IMR-90 (cell line): ENCODE results near the gene RNF133. TPM values are rescaled to one million over a fixed set of nuclear protein-coding genes. Genes with fewer than 3 reads are reported as not detected.

Experiments used
- ATAC-seq: fragments of 200-7000 bp; cut with Tn5 transposase; 2 replicates; pipeline ENCODE4 v1.9.1; 2020; ENCODE audit warnings: low read depth, mild to moderate bottlenecking, moderate library complexity
- BruUV-seq: library from RNA; stranded (reverse); fragments of 400-500 nt; replicated peaks from 2 replicates; lab custom pipeline; 2021; lab: Mats Ljungman, UMichigan
- CTCF ChIA-PET: fragments of 300-600 bp; formaldehyde crosslinking; extraction: SDS; loops from one replicate; lab custom pipeline; 2021; ENCODE audit warnings: antibody characterized with exemption; lab: Yijun Ruan, JAX
- POLR2A ChIA-PET: fragments of 300-600 bp; sonication (Branson Sonifier 250); formaldehyde crosslinking; loops from one replicate; lab custom pipeline; 2022; ENCODE audit warnings: antibody characterized with exemption; ENCODE audit not compliant: unreplicated experiment; lab: Charles Lee
- DNase-seq: peaks from one replicate; pipeline ENCODE4 v3.0.0; 2013
- H2AFZ ChIP-seq: replicated peaks from 2 replicates; pipeline ENCODE3; 2013; ENCODE audit warnings: low read length, mild to moderate bottlenecking; ENCODE audit not compliant: poor library complexity
- H2AK5ac ChIP-seq: 2 replicates; pipeline ENCODE4 v1.6.1; 2013; ENCODE audit warnings: low read depth, low read length, inconsistent platforms
- H2AK9ac ChIP-seq: replicated peaks from 2 replicates; pipeline ENCODE3; 2013; ENCODE audit warnings: mild to moderate bottlenecking, low read depth, low read length, moderate library complexity; ENCODE audit not compliant: poor library complexity
- H2BK120ac ChIP-seq: 2 replicates; pipeline ENCODE4 v1.6.1; 2013; ENCODE audit warnings: low read depth, low read length, inconsistent platforms
- H2BK15ac ChIP-seq: 3 replicates; pipeline ENCODE4 v1.6.1; 2013; ENCODE audit warnings: low read depth, low read length, inconsistent platforms
- H2BK20ac ChIP-seq: 2 replicates; pipeline ENCODE4 v1.6.1; 2013; ENCODE audit warnings: low read depth, mild to moderate bottlenecking, inconsistent platforms, low read length, moderate library complexity
- H2BK5ac ChIP-seq: 2 replicates; pipeline ENCODE4 v1.6.1; 2013; ENCODE audit warnings: mild to moderate bottlenecking, low read depth, low read length, inconsistent platforms; ENCODE audit not compliant: poor library complexity, severe bottlenecking
- H3K14ac ChIP-seq: replicated peaks from 2 replicates; pipeline ENCODE4 v1.6.1; 2013; ENCODE audit warnings: low read depth, low read length, inconsistent platforms
- H3K18ac ChIP-seq: 2 replicates; pipeline ENCODE4 v1.6.1; 2013; ENCODE audit warnings: low read depth, low read length, control low read depth
- H3K23ac ChIP-seq: 2 replicates; pipeline ENCODE4 v1.6.1; 2013; ENCODE audit warnings: low read depth, low read length, inconsistent platforms
- H3K27ac ChIP-seq: 2 replicates; pipeline ENCODE4 v1.5.1; 2013; ENCODE audit warnings: mild to moderate bottlenecking, control low read depth, low read length; ENCODE audit not compliant: insufficient read depth
- H3K27me3 ChIP-seq: 2 replicates; pipeline ENCODE4 v1.6.1; 2013; ENCODE audit warnings: low read length; ENCODE audit not compliant: control insufficient read depth, insufficient read depth
- H3K36me3 ChIP-seq: 2 replicates; pipeline ENCODE4 v1.6.1; 2013; ENCODE audit warnings: low read length, mixed read lengths; ENCODE audit not compliant: control insufficient read depth, insufficient read depth
- H3K4ac ChIP-seq: 2 replicates; pipeline ENCODE4 v1.6.1; 2013; ENCODE audit warnings: low read depth, low read length, inconsistent platforms
- H3K4me1 ChIP-seq: 2 replicates; pipeline ENCODE4 v1.6.1; 2013; ENCODE audit warnings: low read length, mixed read lengths; ENCODE audit not compliant: control insufficient read depth, insufficient read depth
- H3K4me2 ChIP-seq: 2 replicates; pipeline ENCODE4 v1.6.1; 2013; ENCODE audit warnings: low read depth, mild to moderate bottlenecking, control low read depth, low read length, moderate library complexity
- H3K4me3 ChIP-seq: 2 replicates; pipeline ENCODE4 v1.5.1; 2013; ENCODE audit warnings: low read depth, mild to moderate bottlenecking, control low read depth, low read length, moderate library complexity; ENCODE audit not compliant: insufficient read depth
- H3K56ac ChIP-seq: 2 replicates; pipeline ENCODE4 v1.6.1; 2013; ENCODE audit warnings: low read length, inconsistent platforms; ENCODE audit not compliant: insufficient read depth; ENCODE audit errors: extremely low read depth
- H3K79me1 ChIP-seq, 2 experiments: 2 replicates each; pipeline ENCODE4 v1.6.1; 2013; ENCODE audit warnings: low read length in 2 of 2, inconsistent platforms in 1 of 2, low read depth in 1 of 2
- H3K9ac ChIP-seq: 2 replicates; pipeline ENCODE4 v1.6.1; 2013; ENCODE audit warnings: low read depth, low read length, control low read depth
- H3K9me1 ChIP-seq: 2 replicates; pipeline ENCODE4 v1.6.1; 2013; ENCODE audit warnings: low read length, inconsistent platforms; ENCODE audit not compliant: insufficient read depth
- H3K9me3 ChIP-seq: 2 replicates; pipeline ENCODE4 v1.6.1; 2013; ENCODE audit warnings: low read length; ENCODE audit not compliant: control insufficient read depth, insufficient read depth
- H4K20me1 ChIP-seq: 2 replicates; pipeline ENCODE4 v1.6.1; 2013; ENCODE audit warnings: low read length, inconsistent platforms; ENCODE audit not compliant: insufficient read depth
- H4K5ac ChIP-seq: 2 replicates; pipeline ENCODE4 v1.6.1; 2013; ENCODE audit warnings: mild to moderate bottlenecking, low read depth, low read length, control low read depth
- H4K8ac ChIP-seq, 2 experiments: 2 replicates each; pipeline ENCODE4 v1.6.1; 2013; ENCODE audit warnings: low read depth in 2 of 2, low read length in 2 of 2, control low read depth in 1 of 2, inconsistent platforms in 1 of 2
- H4K91ac ChIP-seq: 2 replicates; pipeline ENCODE4 v1.6.1; 2013; ENCODE audit warnings: low read depth, low read length, inconsistent platforms; ENCODE audit not compliant: insufficient read depth
- BHLHE40 ChIP-seq: fragments of 150-350 bp; IDR thresholded peaks from 2 replicates; pipeline ENCODE4 v1.6.1; 2016; ENCODE audit warnings: mild to moderate bottlenecking, low read depth, low read length
- CHD1 ChIP-seq: IDR thresholded peaks from 2 replicates; pipeline ENCODE4 v1.6.1; 2012; ENCODE audit warnings: low read depth, low read length, improper control_type of control experiment
- MAFK ChIP-seq: IDR thresholded peaks from 2 replicates; pipeline ENCODE4 v1.6.1; 2012; ENCODE audit warnings: low read depth, low read length, improper control_type of control experiment
- MAZ ChIP-seq: IDR thresholded peaks from 2 replicates; pipeline ENCODE4 v1.6.1; 2012; ENCODE audit warnings: low read depth, mild to moderate bottlenecking, low read length, improper control_type of control experiment, moderate library complexity, borderline replicate concordance
- MXI1 ChIP-seq: IDR thresholded peaks from 2 replicates; pipeline ENCODE4 v1.6.1; 2012; ENCODE audit warnings: low read depth, mild to moderate bottlenecking, low read length, moderate library complexity, borderline replicate concordance
- NFE2L2 ChIP-seq: fragments of 150-350 bp; IDR thresholded peaks from 2 replicates; pipeline ENCODE4 v1.6.1; 2016; ENCODE audit warnings: low read depth, mild to moderate bottlenecking, low read length
- POLR2A ChIP-seq: IDR thresholded peaks from 2 replicates; pipeline ENCODE4 v1.6.1; 2012; ENCODE audit warnings: mild to moderate bottlenecking, low read depth, low read length
- USF2 ChIP-seq: fragments of 150-350 bp; IDR thresholded peaks from 2 replicates; pipeline ENCODE4 v1.6.1; 2017; ENCODE audit warnings: mild to moderate bottlenecking, antibody characterized with exemption, low read length, low read depth
- WGBS, 2 experiments: methylation state at CpG; one replicate each; pipeline versions ENCODE4 v1.1.5 to v1.1.7; 2013; ENCODE audit warnings: missing lambda C conversion rate in 2 of 2; ENCODE audit not compliant: insufficient read length in 1 of 2; ENCODE audit errors: extremely low coverage in 2 of 2; 5-methylcytosine and 5-hydroxymethylcytosine counted together
- dilution Hi-C: fragments of 300-500 bp; cut with HindIII; formaldehyde crosslinking; loops from one replicate; pipeline ENCODE4 v1.14.3; 2018; ENCODE audit warnings: low sequenced_read_pairs; ENCODE audit not compliant: unreplicated experiment
- in situ Hi-C: fragments of 300-500 bp; cut with MboI; formaldehyde crosslinking; loops from 3 replicates; pipeline ENCODE4 v1.14.3; 2019; ENCODE audit warnings: low sequenced_read_pairs, inconsistent platforms, mixed read lengths
- intact Hi-C: fragments of 100-400 bp; cut with micrococcal nuclease; formaldehyde crosslinking; loops from 2 replicates; pipeline ENCODE4 v1.10.0; 2022
- polyA plus RNA-seq, 3 experiments: library from polyadenylated mRNA; depleted of rRNA; stranded (reverse); fragments of >200 nt; gene quantifications; 2 replicates each; pipeline ENCODE4 v1.2.3, GENCODE V29; 2012; ENCODE audit warnings: low replicate concordance in 1 of 3
- total RNA-seq: library from RNA; depleted of rRNA; stranded (reverse); fragments of >200 nt; gene quantifications from 2 replicates; pipeline ENCODE4 v1.2.3, GENCODE V29; 2012

The RNF133 gene
- total and polyA plus RNA-seq, 2 of the 4 experiments (the other 2 are of a cell fraction) = not detected

DNA sequence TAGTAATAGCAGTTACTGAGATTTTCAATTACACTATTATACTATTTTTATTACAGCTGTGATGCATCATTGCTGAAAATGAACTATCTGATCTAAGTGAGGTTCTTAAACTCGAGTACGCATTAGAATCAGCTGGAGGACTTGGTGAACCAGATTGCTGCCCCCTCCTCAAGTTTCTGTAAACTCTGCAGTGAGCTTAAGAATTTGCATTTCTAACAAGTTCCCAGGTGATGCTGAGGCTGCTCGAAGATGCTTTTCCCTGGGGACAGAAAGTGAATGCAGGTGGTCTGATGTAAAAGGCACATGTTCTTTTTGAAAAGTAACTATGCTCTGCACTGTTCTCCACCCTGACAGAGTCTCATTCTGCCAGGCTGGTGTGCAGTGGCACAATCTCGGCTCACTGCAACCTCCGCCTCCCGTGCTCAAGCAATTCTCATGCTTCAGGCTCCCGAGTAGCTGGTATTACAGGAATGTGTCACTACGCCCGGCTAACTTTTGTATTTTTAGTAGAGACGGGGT, 12.5 kb downstream of the RNF133 start:
- Histone ChIP-seq H3K4ac (no peak overlapping the region), H3K4me3 (no peak overlapping the region), H2BK15ac (no peak overlapping the region), H3K23ac (no peak overlapping the region), H3K4me2 (no peak overlapping the region), H3K79me1 (no peaks in the 10 kb centered on the region), H2BK120ac (no peak overlapping the region), H3K36me3 (no peaks in the 10 kb centered on the region), H3K18ac (no peak overlapping the region), H2BK20ac (no peak overlapping the region), H2AK9ac (no peak overlapping the region), H3K9me1 (no peaks in the 10 kb centered on the region), H3K27me3 (no peaks in the 10 kb centered on the region), H2AFZ (no peak overlapping the region), H4K5ac (no peak overlapping the region), H3K27ac (no peak overlapping the region), H3K9me3 (peaks cover 20% of the 10 kb centered on the region), H4K20me1 (no peaks in the 10 kb centered on the region), H4K8ac (no peak overlapping the region), H3K56ac (no peak overlapping the region), H3K9ac (no peak overlapping the region), H2BK5ac (no peak overlapping the region), H3K14ac (no peak overlapping the region), H4K91ac (no peak overlapping the region), H2AK5ac (no peak overlapping the region), H3K4me1 (no peaks in the 10 kb centered on the region)
- intact Hi-C loops (no loop called here), in situ Hi-C loops (no loop called here), dilution Hi-C loops (no loop called here)
- no peak for DNase-seq
- ChIA-PET POLR2A (no interaction called here), CTCF (no interaction called here)
- TF ChIP-seq NFE2L2 = no peak
- no peak for TF ChIP-seq POLR2A
- TF ChIP-seq USF2 = no peak
- no peak for TF ChIP-seq MXI1
- no peak for TF ChIP-seq CHD1
- TF ChIP-seq BHLHE40 = no peak
- TF ChIP-seq MAFK = no peak
- TF ChIP-seq MAZ = no peak
- BruUV-seq = no TSS peak
- ATAC-seq = no peak
- 60% methylated on average over 3 of the region's 10 CpGs; no CpG with 5 or more reads in 1 of the 2 experiments for WGBS, 2 experiments
